Esophagus squamous epithelium (tissue), 4 donors: Measurements from ENCODE around the gene ME2.

Experiments used
- POLR2A ChIP-seq, 4 donors: fragments of 450-650 bp; IDR thresholded peaks; one replicate each; pipeline ENCODE4 v1.6.1; 2017; ENCODE audit warnings: antibody characterized with exemption in 4 of 4, mild to moderate bottlenecking in 4 of 4, moderate library complexity in 3 of 4
- TF ChIP-seq, protein P1 (sequence below), 6 experiments: fragments of 450-650 bp in 4 of 6; fragments of 200-600 bp in 2 of 6; sonication (generic) in 2 of 6; IDR thresholded peaks; one replicate each; pipeline ENCODE4 v1.5.1; 2016 to 2019; ENCODE audit warnings: antibody characterized with exemption in 6 of 6, mild to moderate bottlenecking in 4 of 6, moderate library complexity in 4 of 6

DNA sequence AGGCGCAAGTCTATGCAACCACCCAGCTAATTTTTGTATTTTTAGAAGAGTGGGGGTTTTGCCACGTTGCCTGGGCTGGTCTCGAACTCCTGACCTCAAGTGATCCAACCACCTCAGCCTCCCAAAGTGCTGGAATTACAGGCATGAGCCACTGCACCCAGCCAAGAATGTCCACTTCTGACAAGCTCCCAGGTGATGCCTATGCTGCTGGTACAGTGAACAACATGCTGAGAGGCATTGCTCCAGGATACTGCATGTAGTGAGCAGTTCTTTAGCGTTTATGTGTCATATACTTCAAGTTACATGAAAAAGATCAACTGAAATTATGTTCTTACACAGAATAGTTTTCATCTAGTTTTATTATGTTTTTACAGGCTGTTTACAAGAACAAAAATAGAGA, 71.7 kb downstream of the ME2 start:
- TF ChIP-seq POLR2A (IDR thresholded peaks at IDR 0.05): no peak
- TF ChIP-seq, protein P1, sequence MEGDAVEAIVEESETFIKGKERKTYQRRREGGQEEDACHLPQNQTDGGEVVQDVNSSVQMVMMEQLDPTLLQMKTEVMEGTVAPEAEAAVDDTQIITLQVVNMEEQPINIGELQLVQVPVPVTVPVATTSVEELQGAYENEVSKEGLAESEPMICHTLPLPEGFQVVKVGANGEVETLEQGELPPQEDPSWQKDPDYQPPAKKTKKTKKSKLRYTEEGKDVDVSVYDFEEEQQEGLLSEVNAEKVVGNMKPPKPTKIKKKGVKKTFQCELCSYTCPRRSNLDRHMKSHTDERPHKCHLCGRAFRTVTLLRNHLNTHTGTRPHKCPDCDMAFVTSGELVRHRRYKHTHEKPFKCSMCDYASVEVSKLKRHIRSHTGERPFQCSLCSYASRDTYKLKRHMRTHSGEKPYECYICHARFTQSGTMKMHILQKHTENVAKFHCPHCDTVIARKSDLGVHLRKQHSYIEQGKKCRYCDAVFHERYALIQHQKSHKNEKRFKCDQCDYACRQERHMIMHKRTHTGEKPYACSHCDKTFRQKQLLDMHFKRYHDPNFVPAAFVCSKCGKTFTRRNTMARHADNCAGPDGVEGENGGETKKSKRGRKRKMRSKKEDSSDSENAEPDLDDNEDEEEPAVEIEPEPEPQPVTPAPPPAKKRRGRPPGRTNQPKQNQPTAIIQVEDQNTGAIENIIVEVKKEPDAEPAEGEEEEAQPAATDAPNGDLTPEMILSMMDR (IDR thresholded peaks at IDR 0.05): no peak
